H1 (cell line): ENCODE measurements around the gene LBHD1. TPM values are rescaled to one million over a fixed set of nuclear protein-coding genes. Genes with fewer than 3 reads are reported as not detected.

ENCODE experiments used
- CTCF ChIA-PET: fragments of 300-600 bp; sonication (Branson Sonifier 250); formaldehyde crosslinking; loops from one replicate; lab custom pipeline; 2021; ENCODE audit not compliant: partially characterized antibody; lab: Charles Lee
- POLR2A ChIA-PET: fragments of 300-600 bp; sonication (Branson Sonifier 250); formaldehyde crosslinking; loops from one replicate; lab custom pipeline; 2021; ENCODE audit warnings: inconsistent platforms; ENCODE audit not compliant: partially characterized antibody; lab: Charles Lee
- DNase-seq, 2 experiments: peaks; one replicate each; pipeline versions ENCODE4 v3.0.0 to v3.0.0-alpha.2; 2010 to 2022; ENCODE audit warnings: low spot score in 2 of 2, low read depth in 1 of 2, mixed read lengths in 1 of 2
- FAIRE-seq: peaks from 2 replicates; lab custom pipeline; 2011; peaks lifted over from hg19 to GRCh38; lab: Jason Lieb, UNC
- H2AFZ ChIP-seq: 2 replicates; pipeline ENCODE4 v1.8.1; 2012; ENCODE audit warnings: low read length, inconsistent platforms
- H2AK5ac ChIP-seq: 2 replicates; pipeline ENCODE4 v1.6.1; 2013; ENCODE audit warnings: low read depth, low read length
- H2BK120ac ChIP-seq: replicated peaks from 2 replicates; pipeline ENCODE3; 2013; ENCODE audit warnings: low read depth, low read length, inconsistent platforms
- H2BK12ac ChIP-seq: 2 replicates; pipeline ENCODE4 v1.6.1; 2013; ENCODE audit warnings: low read depth, low read length
- H2BK15ac ChIP-seq: 2 replicates; pipeline ENCODE4 v1.6.1; 2013; ENCODE audit warnings: low read length
- H2BK20ac ChIP-seq: 2 replicates; pipeline ENCODE4 v1.6.1; 2013; ENCODE audit warnings: low read length
- H2BK5ac ChIP-seq: 2 replicates; pipeline ENCODE4 v1.6.1; 2013; ENCODE audit warnings: low read depth, low read length
- H3K14ac ChIP-seq: 2 replicates; pipeline ENCODE4 v1.6.1; 2013; ENCODE audit warnings: inconsistent platforms; ENCODE audit not compliant: insufficient read length
- H3K18ac ChIP-seq: 2 replicates; pipeline ENCODE4 v1.6.1; 2013; ENCODE audit warnings: low read length; ENCODE audit errors: extremely low read depth
- H3K23ac ChIP-seq: 2 replicates; pipeline ENCODE4 v1.6.1; 2013; ENCODE audit warnings: inconsistent platforms; ENCODE audit not compliant: insufficient read length
- H3K23me2 ChIP-seq: 2 replicates; pipeline ENCODE4 v1.6.1; 2013; ENCODE audit warnings: low read depth, low read length
- H3K27ac ChIP-seq: 2 replicates; pipeline ENCODE4 v1.6.1; 2011; ENCODE audit warnings: low read depth, low read length, inconsistent platforms
- H3K27me3 ChIP-seq, 4 experiments: replicated peaks in 1 of 4; 1 replicate in 1 of 4; 2 replicates in 3 of 4; pipeline versions ENCODE4 v1.6.1 to v1.8.1; 2011 to 2013; ENCODE audit warnings: low read length in 3 of 4, mild to moderate bottlenecking in 3 of 4, inconsistent platforms in 2 of 4, mixed read lengths in 2 of 4, moderate library complexity in 1 of 4; ENCODE audit not compliant: control insufficient read depth in 3 of 4, insufficient read depth in 3 of 4; ENCODE audit errors: extremely low read depth in 1 of 4
- H3K36me3 ChIP-seq, 4 experiments: 2 replicates each; pipeline versions ENCODE4 v1.6.1 to v1.8.1; 2011 to 2013; ENCODE audit warnings: mild to moderate bottlenecking in 4 of 4, low read length in 3 of 4, moderate library complexity in 2 of 4, control low read depth in 1 of 4, inconsistent platforms in 1 of 4; ENCODE audit not compliant: insufficient read depth in 4 of 4, control insufficient read depth in 2 of 4
- H3K4ac ChIP-seq: replicated peaks from 2 replicates; pipeline ENCODE3; 2013; ENCODE audit warnings: low read length, low read depth, mixed read lengths, inconsistent platforms; ENCODE audit not compliant: insufficient read length
- H3K4me1 ChIP-seq, 4 experiments: replicated peaks in 1 of 4; 1 replicate in 1 of 4; 2 replicates in 3 of 4; pipeline versions ENCODE4 v1.6.1 to v1.8.1; 2011 to 2013; ENCODE audit warnings: low read length in 3 of 4, inconsistent platforms in 2 of 4, mixed read lengths in 1 of 4; ENCODE audit not compliant: insufficient read depth in 4 of 4, control insufficient read depth in 3 of 4
- H3K4me2 ChIP-seq, 2 experiments: 2 replicates each; pipeline versions ENCODE4 v1.6.1 to v1.8.1; 2011 to 2013; ENCODE audit warnings: low read depth in 2 of 2, low read length in 2 of 2, control low read depth in 1 of 2, inconsistent platforms in 1 of 2, mild to moderate bottlenecking in 1 of 2; ENCODE audit not compliant: insufficient read depth in 1 of 2
- H3K4me3 ChIP-seq, 4 experiments: fragments of 200-600, 300-600 bp in 1 of 4; sonication (generic), shearing (Covaris generic), sonication (Bioruptor Twin) in 1 of 4; 2 replicates each; pipeline versions ENCODE4 v1.5.1 to v1.8.1; 2011 to 2016; ENCODE audit warnings: low read length in 4 of 4, low read depth in 3 of 4, control low read depth in 2 of 4, inconsistent platforms in 2 of 4, mild to moderate bottlenecking in 2 of 4, mixed read lengths in 1 of 4, moderate library complexity in 1 of 4; ENCODE audit not compliant: insufficient read depth in 2 of 4; ENCODE audit errors: extremely low read depth in 1 of 4
- H3K56ac ChIP-seq: replicated peaks from 2 replicates; pipeline ENCODE3; 2013; ENCODE audit warnings: low read depth, mild to moderate bottlenecking, mixed read lengths, low read length, inconsistent platforms; ENCODE audit not compliant: insufficient read length
- H3K79me1 ChIP-seq: 2 replicates; pipeline ENCODE4 v1.6.1; 2013; ENCODE audit warnings: low read depth, low read length, control low read depth
- H3K79me2 ChIP-seq, 2 experiments: 2 replicates each; pipeline versions ENCODE4 v1.6.1 to v1.8.1; 2012 to 2013; ENCODE audit warnings: low read length in 2 of 2, mild to moderate bottlenecking in 2 of 2, inconsistent platforms in 1 of 2; ENCODE audit not compliant: insufficient read depth in 2 of 2, control insufficient read depth in 1 of 2
- H3K9ac ChIP-seq, 4 experiments: replicated peaks in 1 of 4; 1 replicate in 1 of 4; 2 replicates in 3 of 4; pipeline versions ENCODE4 v1.6.1 to v1.8.1; 2011 to 2013; ENCODE audit warnings: low read depth in 3 of 4, low read length in 3 of 4, control low read depth in 2 of 4, mild to moderate bottlenecking in 2 of 4, moderate library complexity in 2 of 4, inconsistent platforms in 1 of 4; ENCODE audit errors: extremely low read depth in 1 of 4
- H3K9me3 ChIP-seq, 2 experiments: 2 replicates each; pipeline versions ENCODE4 v1.6.1 to v1.8.1; 2012 to 2013; ENCODE audit warnings: mild to moderate bottlenecking in 2 of 2, moderate library complexity in 2 of 2, control low read depth in 1 of 2, inconsistent platforms in 1 of 2, low read depth in 1 of 2, low read length in 1 of 2, mixed read lengths in 1 of 2; ENCODE audit not compliant: insufficient read depth in 2 of 2
- H4K20me1 ChIP-seq, 2 experiments: replicated peaks in 1 of 2; 2 replicates each; pipeline versions ENCODE3 to v1.8.1; 2011 to 2013; ENCODE audit warnings: inconsistent platforms in 2 of 2, low read length in 2 of 2, mild to moderate bottlenecking in 1 of 2; ENCODE audit not compliant: insufficient read depth in 2 of 2, control insufficient read depth in 1 of 2
- H4K5ac ChIP-seq: 2 replicates; pipeline ENCODE4 v1.6.1; 2013; ENCODE audit warnings: low read length, low read depth, mixed read lengths, inconsistent platforms; ENCODE audit not compliant: insufficient read length
- H4K8ac ChIP-seq: 2 replicates; pipeline ENCODE4 v1.8.0; 2013; ENCODE audit warnings: mild to moderate bottlenecking, moderate library complexity, low read length, inconsistent platforms; ENCODE audit not compliant: insufficient read depth; ENCODE audit errors: extremely low read depth
- H4K91ac ChIP-seq: replicated peaks from 2 replicates; pipeline ENCODE3; 2013; ENCODE audit warnings: low read length, mixed read lengths, inconsistent platforms; ENCODE audit not compliant: insufficient read length
- POU5F1 ChIP-seq: IDR thresholded peaks from 2 replicates; pipeline ENCODE4 v1.6.1; 2011; ENCODE audit warnings: low read depth, mild to moderate bottlenecking, low read length, moderate library complexity
- SP1 ChIP-seq: IDR thresholded peaks from 2 replicates; pipeline ENCODE4 v1.6.1; 2011; ENCODE audit warnings: low read depth, low read length
- SP4 ChIP-seq: IDR thresholded peaks from 2 replicates; pipeline ENCODE4 v1.6.1; 2012; ENCODE audit warnings: low read length, inconsistent platforms
- TAF7 ChIP-seq: optimal IDR thresholded peaks from 2 replicates; pipeline ENCODE3; 2011; ENCODE audit warnings: low read depth, mild to moderate bottlenecking, inconsistent platforms, low read length, moderate library complexity, borderline replicate concordance
- WGBS, 2 experiments: shearing (Covaris generic) in 1 of 2; methylation state at CpG; one replicate each; pipeline versions ENCODE4 v1.1.6 to v1.1.7; 2013 to 2015; ENCODE audit warnings: low lambda C conversion rate in 2 of 2, mixed read lengths in 2 of 2, inconsistent platforms in 1 of 2, low coverage in 1 of 2, missing lambda C conversion rate in 1 of 2; ENCODE audit not compliant: insufficient replicate concordance in 2 of 2, insufficient coverage in 1 of 2, insufficient read length in 1 of 2; ENCODE audit errors: extremely low coverage in 1 of 2, missing lambda C conversion rate in 1 of 2; 5-methylcytosine and 5-hydroxymethylcytosine counted together
- polyA plus RNA-seq, 7 experiments: library from polyadenylated mRNA; depleted of rRNA in 3 of 7; stranded (reverse) in 5 of 7; unstranded in 2 of 7; fragments of >200 nt in 5 of 7; fragments of 200-250 nt in 2 of 7; gene quantifications; 1 replicate in 5 of 7; 2 replicates in 1 of 7; 4 replicates in 1 of 7; pipeline versions ENCODE4 v1.2.1 to v1.2.3, GENCODE V29; 2011 to 2013; ENCODE audit warnings: missing spikeins in 2 of 7, mixed read lengths in 2 of 7
- total RNA-seq: library from RNA; stranded (reverse); fragmentation: NEBNext Ultra II Directional; extraction: Animal tissue kit (Norgen Biotek cat#: 25700); gene quantifications from 2 replicates; pipeline ENCODE4 v1.2.1, GENCODE V29; 2021
- TF ChIP-seq, protein P1 (sequence below): IDR thresholded peaks from 2 replicates; pipeline ENCODE4 v1.6.1; 2012; ENCODE audit warnings: inconsistent platforms
- TF ChIP-seq, protein P2 (sequence below): IDR thresholded peaks from 2 replicates; pipeline ENCODE4 v1.6.1; 2012; ENCODE audit warnings: low read length, inconsistent platforms

LBHD1 gene
- total and polyA plus RNA-seq, 2 of the 8 experiments (the other 6 are each of a cell fraction or from before 2014, with no cell fraction given), result 2.3 to 5.2 TPM

DNA sequence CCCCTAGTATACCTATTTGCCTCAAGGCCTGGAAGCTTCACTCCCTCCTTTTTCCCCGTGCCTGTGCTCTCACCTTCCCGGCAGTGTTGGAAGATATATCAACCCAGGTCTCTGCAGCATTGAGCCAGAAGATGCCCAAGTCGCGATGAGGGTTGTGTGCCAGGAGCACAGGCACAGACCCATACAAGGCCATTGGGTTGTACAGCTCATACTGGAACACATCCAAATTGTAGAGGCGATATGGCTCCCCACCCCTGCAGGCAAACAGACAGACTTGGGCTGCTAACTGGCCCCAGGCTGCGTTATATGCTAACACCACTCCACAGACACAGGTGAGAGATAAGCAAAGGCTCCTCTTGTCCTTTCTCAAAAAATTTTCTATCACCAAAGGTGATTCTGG lies 39.6 kb downstream of the LBHD1 start:
- POLR2A ChIA-PET, result interaction anchor here (1.0 to 2.7 kb wide), 4 partner anchors 10 to 75 kb away, joined by 3 to 10 read pairs (median 7); partner anchors contain the start of genes LBHD1, TUT1 and UQCC3
- WGBS, 2 experiments, result 93% methylated on average over 6 of the region's 6 CpGs; no CpG with 5 or more reads in 1 of the 2 experiments
- FAIRE-seq, result no peak
- TF ChIP-seq SP4, result no peak
- TF ChIP-seq POU5F1, result no peak
- TF ChIP-seq SP1, result no peak
- TF ChIP-seq, protein P1, sequence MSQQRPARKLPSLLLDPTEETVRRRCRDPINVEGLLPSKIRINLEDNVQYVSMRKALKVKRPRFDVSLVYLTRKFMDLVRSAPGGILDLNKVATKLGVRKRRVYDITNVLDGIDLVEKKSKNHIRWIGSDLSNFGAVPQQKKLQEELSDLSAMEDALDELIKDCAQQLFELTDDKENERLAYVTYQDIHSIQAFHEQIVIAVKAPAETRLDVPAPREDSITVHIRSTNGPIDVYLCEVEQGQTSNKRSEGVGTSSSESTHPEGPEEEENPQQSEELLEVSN, result no peak
- TF ChIP-seq, protein P2, sequence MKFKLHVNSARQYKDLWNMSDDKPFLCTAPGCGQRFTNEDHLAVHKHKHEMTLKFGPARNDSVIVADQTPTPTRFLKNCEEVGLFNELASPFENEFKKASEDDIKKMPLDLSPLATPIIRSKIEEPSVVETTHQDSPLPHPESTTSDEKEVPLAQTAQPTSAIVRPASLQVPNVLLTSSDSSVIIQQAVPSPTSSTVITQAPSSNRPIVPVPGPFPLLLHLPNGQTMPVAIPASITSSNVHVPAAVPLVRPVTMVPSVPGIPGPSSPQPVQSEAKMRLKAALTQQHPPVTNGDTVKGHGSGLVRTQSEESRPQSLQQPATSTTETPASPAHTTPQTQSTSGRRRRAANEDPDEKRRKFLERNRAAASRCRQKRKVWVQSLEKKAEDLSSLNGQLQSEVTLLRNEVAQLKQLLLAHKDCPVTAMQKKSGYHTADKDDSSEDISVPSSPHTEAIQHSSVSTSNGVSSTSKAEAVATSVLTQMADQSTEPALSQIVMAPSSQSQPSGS, result no peak
- no peak for TF ChIP-seq TAF7

More for the DNA sequence above, 39.6 kb downstream of the LBHD1 start:
- no peak overlapping the region for H3K4me2 ChIP-seq
- no peaks in the 10 kb centered on the region for H3K23me2 ChIP-seq
- no peak overlapping the region for H3K4me3 ChIP-seq
- no peak overlapping the region for H2AFZ ChIP-seq
- H2BK120ac ChIP-seq, result no peak overlapping the region
- H4K8ac ChIP-seq, result no peak overlapping the region
- no peak overlapping the region for H3K9ac ChIP-seq
- no peak overlapping the region for H2AK5ac ChIP-seq
- H2BK12ac ChIP-seq, result no peak overlapping the region
- H3K4ac ChIP-seq, result no peak overlapping the region
- peaks cover 55 to 84% (median 73%) of the 10 kb centered on the region in 4 experiments for H3K36me3 ChIP-seq
- H3K27me3 ChIP-seq, result no peaks in the 10 kb centered on the region
- H3K79me2 ChIP-seq, result no peaks in the 10 kb centered on the region
- H3K79me1 ChIP-seq, result no peaks in the 10 kb centered on the region
- no peak overlapping the region for H4K91ac ChIP-seq
- H3K4me1 ChIP-seq, result no peaks in the 10 kb centered on the region
- H3K27ac ChIP-seq, result no peak overlapping the region
- H2BK15ac ChIP-seq, result no peak overlapping the region
- H2BK20ac ChIP-seq, result no peak overlapping the region
- H2BK5ac ChIP-seq, result no peak overlapping the region
- H4K20me1 ChIP-seq, result peaks cover 4 to 5% of the 10 kb centered on the region in 2 experiments
- no peak overlapping the region for H3K14ac ChIP-seq
- no peak overlapping the region for H3K23ac ChIP-seq
- no peak overlapping the region for H3K18ac ChIP-seq
- H3K56ac ChIP-seq, result no peak overlapping the region
- DNase-seq, result no peak
- no peaks in the 10 kb centered on the region for H3K9me3 ChIP-seq
- CTCF ChIA-PET, result interaction anchor here (1.9 kb wide), 1 partner anchor 56 kb away, joined by 4 read pairs; no protein-coding TSS in a partner anchor
- H4K5ac ChIP-seq, result no peak overlapping the region
